Astrocyte of the cerebellum (primary cell): ENCODE measurements around the gene SVOPL.

ENCODE experiments used
- DNase-seq: peaks from one replicate; pipeline ENCODE4 v3.0.0-alpha.2; 2011; ENCODE audit warnings: low read depth
- H3K4me3 ChIP-seq: 2 replicates; pipeline ENCODE4 v1.5.1; 2011; ENCODE audit warnings: mild to moderate bottlenecking, low read depth, low read length, moderate library complexity
- CTCF ChIP-seq: IDR thresholded peaks from 2 replicates; pipeline ENCODE4 v1.5.1; 2012; ENCODE audit warnings: low read length, low read depth, moderate library complexity, mild to moderate bottlenecking; ENCODE audit errors: missing control alignments
- in situ Hi-C: cut with HindIII; loops from 2 replicates; pipeline ENCODE4 v1.10.0; 2017; ENCODE audit warnings: low sequenced_read_pairs

SVOPL gene

GRCh38 chr7:138700857-138701536, at the start of gene SVOPL:
SVOPL (minus strand) TSS chr7:138701362; CDS start chr7:138679045, 22,317 bp downstream.
- TF ChIP-seq CTCF = no peak
- in situ Hi-C loops = no loop called here
- DNase-seq = no peak
- H3K4me3 ChIP-seq = no peak within 1 kb of the TSS

GRCh38 chr7:138750473-138750872, 49.3 kb upstream of the SVOPL start:
- no peak for DNase-seq
- in situ Hi-C loops = no loop called here
- no peak for TF ChIP-seq CTCF

GRCh38 chr7:138749960-138750359, 48.8 kb upstream of the SVOPL start:
- in situ Hi-C loops = no loop called here
- no peak overlapping the region for H3K4me3 ChIP-seq
- no peak for TF ChIP-seq CTCF
- no peak for DNase-seq

More at GRCh38 chr7:138750473-138750872, 49.3 kb upstream of the SVOPL start:
- H3K4me3 ChIP-seq = no peak overlapping the region

GRCh38 chr7:138748666-138749065, 47.5 kb upstream of the SVOPL start:
- DNase-seq = no peak
- TF ChIP-seq CTCF = no peak
- in situ Hi-C loops = no loop called here
- no peak overlapping the region for H3K4me3 ChIP-seq

GRCh38 chr7:138746073-138746472, 44.9 kb upstream of the SVOPL start:
- no peak for TF ChIP-seq CTCF
- no peak for DNase-seq
- in situ Hi-C loops = no loop called here
- H3K4me3 ChIP-seq = no peak overlapping the region

GRCh38 chr7:138745189-138745588, 44.0 kb upstream of the SVOPL start:
- no peak for DNase-seq
- in situ Hi-C loops = no loop called here
- TF ChIP-seq CTCF = no peak
- no peak overlapping the region for H3K4me3 ChIP-seq
